COLO829 (cell line): ENCODE measurements around the gene RSRP1.

Experiments used
- DNase-seq: peaks from one replicate; pipeline ENCODE4 v3.0.0; 2012; ENCODE audit warnings: low spot score

The RSRP1 gene

DNA sequence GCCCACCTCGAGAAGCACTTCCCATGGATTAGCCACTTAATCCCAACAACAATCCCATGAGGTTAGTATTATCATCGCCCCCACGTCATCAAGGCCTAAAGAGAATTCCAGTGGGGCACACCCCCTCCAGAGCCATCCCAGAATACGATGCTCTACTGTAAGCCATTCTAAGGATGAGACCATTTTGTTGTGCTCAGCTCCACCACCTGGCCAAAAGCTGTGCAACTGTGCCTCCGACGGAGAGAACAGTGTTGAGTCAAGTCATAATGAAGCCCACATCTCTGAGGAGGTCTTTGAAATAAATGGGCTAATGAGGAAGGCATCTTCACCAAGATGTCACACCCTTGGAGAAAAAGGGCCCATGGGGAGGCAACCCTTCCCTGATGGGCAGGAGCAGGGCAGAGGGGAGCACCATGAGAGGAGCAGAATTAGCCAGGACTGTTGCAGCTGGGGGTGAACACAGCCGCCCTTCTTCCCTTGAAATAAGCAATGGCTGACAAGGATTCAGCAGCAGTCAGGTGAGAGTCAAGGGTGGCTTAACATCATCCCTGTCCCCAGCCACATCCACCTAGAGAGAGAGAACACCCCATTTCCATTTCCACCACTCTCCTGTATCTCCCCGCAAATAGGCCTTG is 29.5 kb downstream of the RSRP1 start:
- DNase-seq: no peak

DNA sequence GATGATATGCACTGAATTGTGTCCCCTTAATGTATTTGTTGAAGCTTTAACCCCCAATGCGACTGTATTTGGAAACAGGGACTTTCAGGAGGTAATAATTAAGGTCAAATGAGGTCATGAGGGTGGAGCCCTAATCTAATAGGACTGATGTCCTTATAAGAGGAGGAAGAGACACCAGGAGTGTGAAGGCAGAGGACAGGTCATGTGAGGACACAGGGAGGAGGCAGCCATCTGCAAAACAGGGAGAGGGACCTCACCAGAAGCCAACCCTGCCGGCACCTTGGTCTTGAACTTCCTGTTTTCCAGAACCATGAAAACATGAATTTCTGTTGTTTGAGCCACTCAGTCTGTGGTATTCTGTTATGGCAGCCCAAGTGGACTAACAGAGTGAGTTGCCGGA is 30.2 kb downstream of the RSRP1 start:
- no peak for DNase-seq

DNA sequence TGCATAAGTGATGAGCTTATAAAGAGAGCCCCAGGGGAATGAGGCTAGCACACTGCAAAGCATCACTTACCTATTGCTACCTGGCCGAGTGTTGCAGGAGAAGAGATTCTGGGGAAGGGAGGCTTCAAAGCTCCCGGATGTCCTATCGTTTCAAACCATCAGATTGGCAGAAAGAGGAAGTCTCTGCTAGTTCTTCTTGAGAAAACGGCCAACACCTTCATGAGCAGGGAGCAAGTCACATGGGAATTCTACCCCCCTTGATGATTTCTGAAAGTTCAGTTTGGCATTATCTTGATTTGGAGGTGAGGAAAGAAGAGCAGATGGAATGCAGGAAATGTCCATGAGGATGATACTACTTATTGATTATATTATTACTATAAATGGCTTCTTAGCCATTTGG is 31.1 kb downstream of the RSRP1 start:
- DNase-seq: no peak

DNA sequence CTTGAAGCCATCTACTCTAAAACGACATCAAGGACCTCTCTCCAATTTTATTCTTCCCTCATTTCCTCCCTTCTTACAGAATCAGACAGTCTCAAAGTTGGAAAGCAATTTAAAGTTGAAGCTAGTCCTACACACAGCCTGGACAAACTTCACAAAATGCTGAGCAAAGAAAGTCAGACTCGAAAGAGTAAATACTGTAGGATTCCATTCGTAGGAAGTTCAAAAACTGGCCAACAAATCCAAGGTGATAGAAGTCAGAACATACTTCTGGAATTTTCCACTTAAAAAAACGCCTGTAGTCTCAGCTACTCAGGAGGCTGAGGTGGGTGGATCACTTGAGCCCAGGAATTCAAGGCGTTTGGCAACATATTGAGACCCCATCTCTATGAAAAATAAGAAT is 34.5 kb downstream of the RSRP1 start:
- DNase-seq: no peak

DNA sequence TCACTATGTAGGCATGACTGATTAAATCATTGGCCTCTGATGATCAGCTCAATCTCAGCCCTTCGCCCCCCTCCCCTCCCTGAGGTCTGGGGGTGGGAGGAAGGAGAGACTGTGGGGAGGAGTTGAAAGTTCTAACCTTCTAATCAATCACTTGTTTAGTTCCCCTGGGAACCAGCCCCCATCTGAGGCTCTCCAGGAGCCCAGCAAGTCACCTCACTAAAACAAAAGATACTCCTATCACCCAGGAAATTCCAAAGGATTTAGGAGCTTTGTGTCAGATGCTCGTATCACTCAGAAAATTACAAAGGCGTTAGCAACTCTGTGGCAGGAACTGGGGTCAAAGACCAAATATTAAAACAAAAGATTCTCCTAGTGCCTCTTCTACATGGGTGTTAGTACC is 36.5 kb downstream of the RSRP1 start:
- no peak for DNase-seq

DNA sequence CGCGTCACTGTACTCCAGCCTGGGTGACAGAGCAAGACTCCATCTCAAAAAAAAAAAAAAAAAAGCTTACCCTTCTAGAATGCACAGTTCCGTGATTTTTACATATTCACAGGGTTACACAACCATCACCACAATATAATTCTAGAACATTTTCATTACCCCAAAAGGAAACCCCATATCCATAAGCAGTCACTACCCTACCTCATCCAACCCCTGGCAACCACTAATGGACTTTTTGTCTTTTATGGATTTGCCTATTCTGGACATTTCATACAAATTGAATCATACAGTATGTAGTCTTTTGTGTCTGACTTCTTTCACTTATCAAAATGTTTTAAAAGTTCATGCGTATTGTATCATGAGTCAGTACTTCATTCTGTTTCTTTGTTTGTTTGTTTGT is 37.7 kb downstream of the RSRP1 start:
- DNase-seq: no peak

DNA sequence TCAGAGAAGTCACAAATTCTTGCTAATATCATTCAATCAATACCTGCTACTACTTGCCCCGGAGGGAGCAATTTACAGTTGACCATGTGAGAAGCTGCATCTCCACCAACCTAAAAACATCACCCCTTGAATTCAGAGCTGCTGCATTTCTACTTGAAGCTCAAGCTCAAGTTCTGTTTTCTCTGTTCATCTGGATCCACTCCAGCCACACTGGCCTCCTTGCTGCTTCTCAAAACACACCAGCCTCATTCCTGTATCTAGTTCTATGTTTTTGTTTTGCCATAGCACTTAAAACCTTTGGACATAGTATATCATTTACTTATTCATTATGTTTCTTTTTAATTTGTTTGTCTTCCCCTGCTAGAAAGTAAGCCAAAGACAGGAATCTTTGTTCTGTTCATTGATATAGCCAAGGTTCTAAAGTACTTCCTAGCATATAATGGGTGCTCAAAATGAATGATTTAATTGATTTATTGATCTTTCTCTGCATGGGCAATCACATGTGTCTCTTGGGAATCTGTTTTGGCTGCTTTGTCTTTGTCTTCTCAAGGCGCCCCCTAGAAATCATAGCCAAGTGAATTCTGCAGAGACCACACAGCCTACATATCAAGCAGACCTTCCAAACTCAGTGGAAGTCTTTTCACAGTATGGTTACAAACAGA is 38.6 kb downstream of the RSRP1 start:
- no peak for DNase-seq

DNA sequence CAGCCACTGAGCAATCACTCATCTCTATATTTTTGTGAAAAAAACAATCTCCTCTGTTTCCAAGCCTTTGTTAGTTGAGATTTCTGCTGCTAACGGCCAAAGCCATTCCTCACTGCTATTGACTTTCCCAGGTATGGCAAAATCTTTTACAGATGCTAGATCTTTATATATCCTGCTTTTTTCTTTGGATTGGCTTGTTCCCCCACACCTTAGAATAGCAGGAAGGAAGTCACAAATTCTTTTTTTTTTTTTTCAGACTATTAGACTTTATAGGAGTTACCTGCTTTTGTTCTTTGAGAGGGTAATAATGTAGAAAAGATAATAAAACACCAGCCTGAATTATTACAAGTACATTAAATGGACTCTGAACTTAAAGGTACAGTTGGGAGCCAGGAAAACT is 39.2 kb downstream of the RSRP1 start:
- DNase-seq: no peak

DNA sequence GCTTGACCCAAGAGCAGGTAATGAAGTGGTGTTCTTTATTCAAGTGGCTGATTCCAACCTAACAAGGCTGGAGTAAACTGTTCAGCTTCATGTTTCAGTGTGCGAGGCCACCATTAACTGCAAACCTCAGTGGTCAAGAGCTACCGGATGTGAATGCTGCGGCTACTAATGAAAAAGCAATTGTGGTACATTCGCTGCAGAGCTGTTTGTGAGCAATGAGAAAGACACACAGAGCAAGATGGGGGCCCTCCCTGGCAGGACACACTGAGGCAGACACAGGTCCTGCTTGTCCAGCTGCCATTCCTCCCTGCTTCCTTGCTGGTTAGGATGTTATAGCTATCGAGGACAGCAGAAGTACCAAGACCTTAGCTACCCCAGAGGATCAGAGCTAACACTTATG is 41.1 kb downstream of the RSRP1 start:
- no peak for DNase-seq

DNA sequence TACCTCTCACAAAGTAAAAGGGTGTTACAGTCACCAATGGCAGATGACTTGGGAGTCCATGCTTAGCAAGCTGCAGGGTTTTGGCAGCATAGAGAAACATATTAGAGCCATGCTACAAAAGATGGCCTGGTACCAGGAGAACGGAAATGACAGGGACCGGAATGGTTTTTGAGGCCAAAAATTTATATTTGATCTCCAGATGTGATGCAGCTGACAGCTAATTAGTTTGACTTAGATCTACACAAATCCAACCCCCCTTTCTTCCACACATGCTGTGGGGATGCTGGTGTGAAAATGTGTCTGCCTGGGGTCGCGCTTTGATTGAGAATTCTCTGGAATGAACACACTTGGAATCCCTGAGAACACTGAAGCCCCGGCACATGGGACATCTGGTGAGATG is 41.5 kb downstream of the RSRP1 start:
- DNase-seq: no peak

DNA sequence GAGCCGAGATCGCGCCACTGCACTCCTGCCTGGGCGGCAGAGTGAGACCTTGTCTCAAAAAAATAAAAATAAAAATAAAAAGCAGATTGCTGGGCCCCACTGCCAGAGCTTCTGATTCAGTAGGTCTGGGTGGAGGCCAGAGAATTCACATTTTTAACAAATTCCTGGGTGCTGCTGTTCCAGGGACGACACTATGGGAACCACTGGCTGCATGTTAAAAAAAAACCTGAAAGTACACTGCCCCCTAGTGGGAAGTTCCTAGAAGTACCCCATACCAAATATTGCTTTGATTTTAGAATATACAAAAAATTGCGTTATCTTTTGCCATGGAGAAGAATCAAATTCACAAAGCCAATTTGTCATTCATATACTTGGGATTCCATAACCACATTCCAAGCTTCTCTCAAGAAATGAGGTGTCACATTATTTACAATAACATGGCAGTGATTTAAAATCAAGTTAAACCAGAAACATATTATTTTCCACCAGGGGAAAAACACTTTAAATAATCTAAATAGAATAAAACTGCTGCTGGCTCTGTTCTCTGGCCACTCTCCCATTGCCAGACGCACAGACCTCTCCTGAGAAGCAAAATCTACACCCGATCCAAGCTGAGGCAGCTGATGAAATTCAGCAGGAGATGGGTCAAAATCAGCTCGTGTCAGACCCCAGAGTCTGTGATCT is 42.3 kb downstream of the RSRP1 start:
- DNase-seq: peak; percentile 60

DNA sequence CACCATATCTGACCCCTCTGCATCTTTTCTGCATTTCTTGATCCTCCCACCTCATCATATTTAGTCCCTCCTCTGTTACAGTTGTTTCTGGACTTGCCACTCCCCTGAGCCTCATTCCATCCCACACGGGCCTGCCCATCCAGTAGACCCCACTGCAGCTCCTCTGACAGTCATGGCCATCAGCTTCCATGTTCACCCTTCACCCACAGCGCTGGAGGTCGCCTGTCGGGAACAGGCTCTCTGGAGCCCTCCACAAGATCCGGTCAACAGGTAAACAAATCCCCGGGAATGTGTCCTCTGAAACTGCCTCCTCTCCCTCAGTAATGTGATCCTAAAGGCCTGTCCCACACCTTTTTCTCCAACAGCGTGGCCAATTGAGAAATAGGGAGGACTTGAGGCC is 46.2 kb downstream of the RSRP1 start:
- DNase-seq: no peak

DNA sequence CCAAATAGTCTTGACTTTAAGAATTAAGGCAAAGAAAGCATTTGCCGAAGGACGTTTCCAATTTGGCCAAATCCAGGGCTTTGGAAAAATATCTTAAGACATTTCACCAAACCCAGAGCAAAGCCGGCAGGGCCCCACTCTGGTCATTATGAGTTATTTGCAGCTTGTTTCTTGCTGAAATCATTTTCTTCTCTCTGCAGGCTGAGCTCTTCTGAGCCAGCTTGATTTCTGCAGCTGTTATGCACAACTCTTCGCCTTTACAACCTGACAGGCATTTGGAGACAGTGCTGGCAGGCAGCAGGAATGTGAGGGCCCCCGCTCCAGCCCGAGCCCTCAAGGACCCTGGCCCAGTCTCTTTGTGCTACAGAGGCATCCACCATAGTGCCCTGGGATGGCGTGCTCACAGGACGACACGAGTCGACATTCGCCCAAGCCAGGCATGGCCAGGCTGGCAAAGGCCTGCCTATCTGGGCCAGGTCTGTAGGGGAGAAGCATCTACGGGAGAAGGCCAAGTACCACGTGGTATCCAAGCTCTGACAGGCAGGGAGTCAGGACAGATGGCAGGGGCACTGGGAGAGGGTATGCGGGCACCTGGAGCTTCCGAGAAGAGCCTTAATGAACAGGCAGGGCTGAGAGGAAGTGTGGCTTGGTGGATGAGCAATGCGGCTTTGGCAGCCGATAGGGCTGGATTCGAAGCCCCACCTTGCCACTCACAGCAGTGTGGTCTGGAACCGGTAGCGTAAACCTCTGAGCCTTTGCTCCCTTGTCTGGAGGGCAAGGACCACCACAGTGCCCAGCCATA is 47.2 kb downstream of the RSRP1 start:
- no peak for DNase-seq

DNA sequence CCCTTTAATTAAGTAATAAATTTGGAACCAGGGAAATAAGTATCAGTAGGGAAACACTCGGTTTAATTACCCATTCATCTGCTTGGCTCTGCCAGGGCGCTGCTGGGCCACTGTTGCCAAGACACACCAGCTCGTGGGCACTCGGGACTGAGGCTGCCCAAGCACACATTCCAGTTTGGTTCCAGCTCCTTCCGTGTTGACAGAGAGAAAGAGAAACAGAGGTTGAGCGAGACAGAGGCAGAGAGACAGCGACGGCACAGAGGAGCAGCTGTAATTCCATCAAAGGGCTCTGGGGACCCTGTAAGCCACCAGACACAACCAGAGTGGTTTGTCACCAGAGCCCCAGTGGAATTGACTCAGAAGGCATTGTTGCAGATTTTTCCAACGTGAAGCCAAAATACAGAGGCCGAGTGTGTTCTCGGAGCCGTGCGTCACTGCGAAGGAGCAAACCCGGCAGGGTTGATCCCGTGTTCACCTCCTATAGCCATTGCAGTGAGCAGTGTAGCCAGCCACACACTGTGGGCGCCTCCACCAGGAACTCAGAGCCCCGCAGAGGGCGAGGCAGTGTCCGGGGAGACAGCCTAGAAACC is 48.5 kb downstream of the RSRP1 start:
- DNase-seq: no peak

DNA sequence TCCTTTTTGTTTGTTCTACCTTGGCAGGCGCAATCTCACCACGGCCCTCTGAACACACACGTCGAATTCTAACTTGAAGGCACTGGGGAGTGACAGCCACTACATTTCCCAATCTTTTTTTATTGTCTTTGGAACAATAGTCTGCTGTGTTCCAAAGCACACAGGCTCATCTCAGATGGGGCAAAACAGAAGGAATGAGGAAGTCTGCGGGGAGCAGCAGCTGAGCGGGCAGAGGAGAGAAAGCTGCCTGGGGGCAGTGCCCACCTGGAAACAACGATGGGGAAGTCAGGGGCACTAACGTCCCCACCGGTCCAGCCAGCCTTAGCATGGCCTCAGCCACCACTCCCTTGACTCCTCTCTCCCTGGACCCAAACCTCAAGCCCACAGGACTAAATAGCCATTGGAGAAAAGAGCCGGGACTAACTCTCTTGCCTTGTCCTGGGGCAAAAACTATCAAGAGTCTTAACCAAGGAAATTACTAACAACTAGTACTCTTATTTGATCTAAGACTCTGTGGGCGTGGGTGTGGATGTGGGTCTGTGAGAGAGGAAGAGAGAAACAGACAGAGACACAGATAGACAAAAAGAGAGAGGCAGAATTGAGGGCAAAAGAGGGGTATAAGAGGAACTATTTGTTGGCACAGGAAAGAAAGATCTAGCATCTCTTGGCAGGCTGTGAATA is 49.1 kb downstream of the RSRP1 start:
- peak; percentile 66 for DNase-seq

DNA sequence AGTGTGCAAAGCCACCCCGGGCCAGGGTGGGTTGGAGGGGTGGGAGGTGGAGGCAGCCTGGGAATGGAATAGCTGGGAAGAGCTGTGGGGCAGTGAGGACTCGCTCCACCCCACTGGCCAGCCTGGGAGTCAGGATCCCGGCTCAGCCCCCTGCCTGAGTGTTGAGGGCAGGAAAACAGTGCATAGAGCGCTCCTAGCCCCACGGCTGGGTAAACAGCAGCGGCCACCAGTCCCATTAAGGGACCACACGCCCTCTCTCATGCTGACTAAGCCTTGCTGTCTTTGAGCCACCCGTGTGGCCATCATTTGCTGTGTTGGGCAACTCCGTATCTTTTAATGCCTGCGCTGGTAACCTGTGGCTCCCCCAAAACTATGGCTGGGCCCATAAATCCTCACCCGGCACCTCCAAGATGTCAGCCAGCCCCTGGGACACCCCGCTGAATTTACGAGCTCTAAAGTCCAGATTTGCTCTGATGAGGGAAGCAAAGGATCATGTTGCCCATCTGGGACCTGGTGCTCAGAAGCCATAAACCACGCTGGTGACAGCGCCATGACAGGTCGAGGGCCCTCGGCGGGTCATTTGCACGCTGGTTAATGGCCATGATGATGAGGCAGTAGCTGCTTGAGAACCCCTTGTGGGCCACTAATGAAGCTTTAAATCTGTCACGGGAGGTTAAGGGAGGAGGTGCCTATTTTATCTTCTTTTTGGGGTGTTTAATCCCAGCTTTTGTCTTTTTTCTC is 49.8 kb downstream of the RSRP1 start:
- DNase-seq: no peak

DNA sequence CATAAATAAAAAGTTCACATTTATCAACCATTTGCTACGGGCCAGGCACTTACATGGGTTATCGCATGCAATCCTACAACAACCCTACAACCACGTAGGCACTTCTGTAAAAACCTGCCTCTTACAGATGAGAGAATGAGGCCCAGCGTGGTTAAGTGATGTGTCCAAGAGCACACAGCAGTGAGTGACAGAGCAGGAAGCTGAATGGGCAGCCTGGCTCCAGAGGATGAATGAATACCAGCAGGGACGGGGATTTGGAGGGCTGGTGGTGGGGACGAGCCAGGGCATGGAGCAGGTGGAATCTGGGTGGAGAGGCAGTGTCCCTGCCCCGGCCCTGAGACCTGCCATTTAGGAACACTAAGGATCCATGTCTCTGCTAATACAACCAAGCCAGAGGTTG is 50.4 kb downstream of the RSRP1 start:
- no peak for DNase-seq

DNA sequence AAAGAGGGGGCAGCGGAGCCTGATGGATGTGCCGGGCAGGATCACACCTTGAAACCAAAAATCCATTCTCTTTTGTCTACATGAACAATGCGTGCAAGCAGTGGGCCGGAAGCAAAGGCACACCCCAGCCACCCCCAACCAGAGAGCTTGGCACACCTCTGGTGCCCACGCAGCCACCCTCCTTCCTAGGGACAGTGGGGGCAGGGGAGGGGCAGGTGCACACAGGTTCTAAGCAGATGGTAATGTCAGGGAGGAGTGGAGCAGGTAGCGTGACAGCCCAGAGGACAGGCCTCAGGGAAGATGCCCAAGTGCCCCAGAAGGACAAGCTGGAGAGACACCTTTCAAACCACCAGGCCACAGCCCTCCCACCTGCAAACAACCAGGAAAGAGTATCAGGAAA is 51.4 kb downstream of the RSRP1 start:
- no peak for DNase-seq

DNA sequence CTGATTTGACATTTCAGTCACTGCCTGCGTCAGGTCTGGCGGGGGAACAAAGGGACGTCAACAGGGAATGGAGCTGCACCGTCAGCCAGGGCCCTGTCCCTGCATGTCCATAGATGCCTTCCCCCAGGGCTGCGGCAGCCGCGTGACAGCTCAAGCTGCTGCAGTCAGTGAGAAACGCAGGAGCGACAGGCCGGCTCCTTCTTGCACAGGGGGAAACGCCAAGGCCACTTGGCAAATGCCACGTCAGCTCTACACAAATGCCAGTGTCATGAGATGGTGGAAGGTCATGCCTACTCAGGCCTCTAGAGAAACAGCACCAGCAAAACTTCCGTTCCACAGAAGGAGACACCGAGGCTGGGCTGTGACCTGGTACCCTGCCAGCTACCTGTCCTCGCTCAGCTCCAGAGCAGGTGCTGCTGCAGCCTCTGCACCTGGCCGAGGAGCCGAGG is 52.7 kb downstream of the RSRP1 start:
- no peak for DNase-seq

DNA sequence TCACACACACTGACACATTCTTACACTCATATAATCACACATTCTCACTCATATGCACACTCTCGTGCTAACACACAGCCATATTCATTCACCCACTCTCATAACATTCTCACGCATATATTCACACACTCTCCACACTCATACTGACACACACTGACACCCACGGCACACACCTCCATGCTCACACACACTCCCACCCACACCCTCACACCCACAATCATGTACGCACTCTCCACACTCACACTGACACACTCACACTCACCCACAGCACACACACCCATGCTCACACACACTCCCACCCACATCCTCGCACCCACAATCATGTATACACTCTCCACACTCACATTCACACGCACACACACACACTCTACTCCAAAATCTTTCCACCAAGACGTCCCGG is 53.2 kb downstream of the RSRP1 start:
- no peak for DNase-seq

DNA sequence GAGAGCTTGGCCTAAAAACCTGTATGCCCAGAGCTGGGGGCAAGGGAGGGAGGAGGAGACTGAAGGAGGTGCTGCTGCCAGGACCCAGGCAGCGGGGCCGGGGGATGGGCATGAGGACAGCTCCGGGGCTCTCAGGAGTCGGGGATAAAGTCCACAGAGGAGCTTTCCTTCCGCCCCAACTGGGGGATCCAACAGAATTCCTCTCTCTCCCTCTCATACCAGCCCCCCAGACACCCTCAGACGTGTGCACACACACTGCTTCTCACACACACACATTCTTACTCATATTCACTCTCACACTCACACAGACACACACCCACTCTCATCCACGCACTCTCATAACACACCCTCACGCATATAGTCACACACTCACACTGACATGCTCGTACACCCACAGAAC is 54.0 kb downstream of the RSRP1 start:
- no peak for DNase-seq
